PC-3 (cell line): ENCODE results near the gene CARNS1. TPM values are rescaled to one million over a fixed set of nuclear protein-coding genes. Genes with fewer than 3 reads are reported as not detected.

Source experiments
- ATAC-seq: fragments of 200-7000 bp; cut with Tn5 transposase; 2 replicates; pipeline ENCODE4 v1.9.1; 2020; ENCODE audit warnings: mild to moderate bottlenecking, moderate library complexity
- BruUV-seq: library from RNA; stranded (reverse); fragments of 400-500 nt; replicated peaks from 2 replicates; lab custom pipeline; 2021; lab: Mats Ljungman, UMichigan
- CTCF ChIA-PET: fragments of 300-600 bp; sonication (Branson Sonifier 250); formaldehyde crosslinking; loops from one replicate; lab custom pipeline; 2022; ENCODE audit warnings: antibody characterized with exemption; lab: Charles Lee
- POLR2A ChIA-PET: fragments of 300-600 bp; sonication (Branson Sonifier 250); formaldehyde crosslinking; loops from one replicate; lab custom pipeline; 2022; ENCODE audit warnings: antibody characterized with exemption; ENCODE audit not compliant: unreplicated experiment; lab: Charles Lee
- DNase-seq: peaks from one replicate; pipeline ENCODE4 v3.0.0-alpha.2; 2015
- H2AFZ ChIP-seq: fragments of 300-600 bp; sonication (generic); 2 replicates; pipeline ENCODE4 v1.6.0; 2016; ENCODE audit warnings: antibody characterized with exemption, low read length
- H3F3A ChIP-seq: fragments of 300-600 bp; sonication (generic); one replicate; pipeline ENCODE4 v1.6.0; 2017; ENCODE audit warnings: antibody characterized with exemption, low read length, control low read depth, mild to moderate bottlenecking; ENCODE audit not compliant: unreplicated experiment
- H3K27ac ChIP-seq: fragments of 300-600 bp; sonication (generic); 2 replicates; pipeline ENCODE4 v1.5.1; 2016; ENCODE audit warnings: mild to moderate bottlenecking, low read length
- H3K27me3 ChIP-seq: fragments of 300-600 bp; sonication (generic); 2 replicates; pipeline ENCODE4 v1.6.1; 2016; ENCODE audit warnings: low read length, mixed read lengths
- H3K36me3 ChIP-seq: fragments of 300-600 bp; sonication (generic); 2 replicates; pipeline ENCODE4 v1.6.1; 2016; ENCODE audit warnings: low read depth, mixed run types, low read length, mixed read lengths
- H3K4me1 ChIP-seq: fragments of 300-600 bp; sonication (generic); 2 replicates; pipeline ENCODE4 v1.5.1; 2016; ENCODE audit warnings: low read length; ENCODE audit not compliant: insufficient read depth
- H3K4me2 ChIP-seq: fragments of 300-600 bp; sonication (generic); 2 replicates; pipeline ENCODE4 v1.6.0; 2016; ENCODE audit warnings: low read length
- H3K4me3 ChIP-seq: fragments of 300-600 bp; sonication (generic); 2 replicates; pipeline ENCODE4 v1.5.1; 2016; ENCODE audit warnings: mild to moderate bottlenecking, low read length, mixed read lengths
- H3K79me2 ChIP-seq: fragments of 300-600 bp; sonication (generic); 2 replicates; pipeline ENCODE4 v1.6.1; 2017; ENCODE audit warnings: low read length, mixed read lengths
- H3K9ac ChIP-seq: fragments of 300-600 bp; sonication (generic); 2 replicates; pipeline ENCODE4 v1.6.0; 2016; ENCODE audit warnings: mild to moderate bottlenecking, low read length
- H3K9me2 ChIP-seq: fragments of 300-600 bp; sonication (generic); replicated peaks from 2 replicates; pipeline ENCODE4 v1.6.1; 2016; ENCODE audit warnings: mixed run types, low read length, mixed read lengths
- H3K9me3 ChIP-seq: fragments of 300-600 bp; sonication (generic); 2 replicates; pipeline ENCODE4 v1.6.1; 2016; ENCODE audit warnings: low read length, mixed read lengths
- H4K20me1 ChIP-seq: fragments of 300-600 bp; sonication (generic); 2 replicates; pipeline ENCODE4 v1.6.1; 2016; ENCODE audit warnings: low read length, mixed read lengths
- CTCF ChIP-seq: fragments of 300-600 bp; sonication (generic); conservative IDR thresholded peaks from 2 replicates; pipeline ENCODE4 v1.5.1; 2017; ENCODE audit warnings: antibody characterized with exemption, low read depth, mild to moderate bottlenecking, low read length
- EZH2 ChIP-seq: fragments of 300-600 bp; sonication (generic); IDR thresholded peaks from one replicate; pipeline ENCODE4 v1.6.1; 2017; ENCODE audit warnings: antibody characterized with exemption, mild to moderate bottlenecking, low read length; ENCODE audit not compliant: unreplicated experiment
- EZH2phosphoT487 ChIP-seq: fragments of 300-600 bp; sonication (generic); IDR thresholded peaks from 2 replicates; pipeline ENCODE4 v1.6.1; 2018; ENCODE audit warnings: mild to moderate bottlenecking, antibody characterized with exemption, low read length, borderline replicate concordance
- intact Hi-C: fragments of 100-400 bp; cut with micrococcal nuclease; formaldehyde crosslinking; loops from 2 replicates; pipeline ENCODE4 v1.9.0; 2023
- total RNA-seq: library from RNA; depleted of rRNA; stranded (reverse); fragments of >200 nt; gene quantifications from 2 replicates; pipeline ENCODE4 v1.2.3, GENCODE V29; 2014

The CARNS1 gene
- total RNA-seq, 1 experiment from 2014 or later: 0.22 TPM

GRCh38 chr11:67392183-67392715 is 23.2 kb upstream of the CARNS1 start:
- Histone ChIP-seq H3F3A (no peaks in the 10 kb centered on the region), H3K27me3 (no peaks in the 10 kb centered on the region), H3K36me3 (no peaks in the 10 kb centered on the region; the same call in 1 of the 2 replicates), H3K4me1 (peaks cover 8% of the 10 kb centered on the region; the same call in 1 of the 2 replicates), H3K9me3 (no peaks in the 10 kb centered on the region), H3K9ac (peak overlapping the region; percentile 94), H4K20me1 (no peaks in the 10 kb centered on the region), H2AFZ (peak overlapping the region; percentile 90), H3K4me2 (peak overlapping the region; percentile 98), H3K9me2 (no peaks in the 10 kb centered on the region), H3K79me2 (peaks cover 27% of the 10 kb centered on the region), H3K27ac (0 out of 2 replicates have a peak overlapping the region, but pooled peaks have one; percentile 17), H3K4me3 (peak overlapping the region; percentile 81)
- POLR2A ChIA-PET: interaction anchor here (0.6 to 1.1 kb wide), 3 partner anchors 10 to 47 kb away, joined by 3 to 11 read pairs (median 8); partner anchors contain the start of gene PPP1CA
- intact Hi-C loops: no loop called here
- ATAC-seq (peak; percentile 8), DNase-seq (peak; percentile 15)
- BruUV-seq: TSS peak; percentile 55
- TF ChIP-seq CTCF (no peak), EZH2phosphoT487 (no peak), EZH2 (no peak)
- CTCF ChIA-PET: interaction anchor here (0.5 to 1.2 kb wide), 6 partner anchors 9 to 60 kb away, joined by 3 to 5 read pairs (median 4); no protein-coding TSS in a partner anchor

- Histone ChIP-seq H3K4me3 (no peak overlapping the region), H3K36me3 (peaks cover 11% of the 10 kb centered on the region), H3K9ac (no peak overlapping the region), H3K27me3 (no peaks in the 10 kb centered on the region), H3K9me2 (no peaks in the 10 kb centered on the region), H2AFZ (no peak overlapping the region), H3K4me2 (no peak overlapping the region), H4K20me1 (no peaks in the 10 kb centered on the region), H3K9me3 (no peaks in the 10 kb centered on the region), H3K27ac (no peak overlapping the region), H3K4me1 (peaks cover 8% of the 10 kb centered on the region; the same call in 1 of the 2 replicates), H3F3A (no peaks in the 10 kb centered on the region), H3K79me2 (peaks cover 27% of the 10 kb centered on the region)
- intact Hi-C loops: no loop called here
- POLR2A ChIA-PET: no interaction called here
- DNase-seq (no peak), ATAC-seq (no peak)
- TF ChIP-seq EZH2 (no peak), EZH2phosphoT487 (no peak), CTCF (no peak)
- no TSS peak for BruUV-seq
- CTCF ChIA-PET: no interaction called here
Observed at GRCh38 chr11:67393437-67393836, 22.0 kb upstream of the CARNS1 start.

GRCh38 chr11:67393990-67394389 is 21.5 kb upstream of the CARNS1 start:
- H3K4me1 ChIP-seq: peaks cover 8% of the 10 kb centered on the region; the same call in 1 of the 2 replicates
- POLR2A ChIA-PET: interaction anchor here (0.7 kb wide), 1 partner anchor 41 kb away, joined by 12 read pairs; no protein-coding TSS in a partner anchor
- intact Hi-C loops: no loop called here
- CTCF ChIA-PET: no interaction called here
- no TSS peak for BruUV-seq
- no peak overlapping the region for H3K27ac ChIP-seq
- no peak overlapping the region for H3K9ac ChIP-seq
- no peaks in the 10 kb centered on the region for H3K9me2 ChIP-seq
- no peak overlapping the region for H3K4me3 ChIP-seq
- no peaks in the 10 kb centered on the region for H3K9me3 ChIP-seq
- no peaks in the 10 kb centered on the region for H3K27me3 ChIP-seq
- H4K20me1 ChIP-seq: no peaks in the 10 kb centered on the region
- peaks cover 17% of the 10 kb centered on the region for H3K36me3 ChIP-seq
- H3K4me2 ChIP-seq: no peak overlapping the region
- H3K79me2 ChIP-seq: peaks cover 30% of the 10 kb centered on the region
- no peak for ATAC-seq
- TF ChIP-seq EZH2 (no peak), CTCF (no peak), EZH2phosphoT487 (no peak)
- no peaks in the 10 kb centered on the region for H3F3A ChIP-seq
- no peak for DNase-seq
- H2AFZ ChIP-seq: no peak overlapping the region
